ENCODE results near the gene RTKN. TPM values are rescaled to one million over a fixed set of nuclear protein-coding genes. Genes with fewer than 3 reads are reported as not detected.
"Not testable (repeated sequence)": the region's sequence is repeated elsewhere in the genome, so short reads cannot be mapped to it uniquely, and the experiment has no call there.

Gene RTKN
- total RNA-seq, 3 donors from 2014 or later: 9.3 to 49.9 (median 36.7) TPM

DNA sequence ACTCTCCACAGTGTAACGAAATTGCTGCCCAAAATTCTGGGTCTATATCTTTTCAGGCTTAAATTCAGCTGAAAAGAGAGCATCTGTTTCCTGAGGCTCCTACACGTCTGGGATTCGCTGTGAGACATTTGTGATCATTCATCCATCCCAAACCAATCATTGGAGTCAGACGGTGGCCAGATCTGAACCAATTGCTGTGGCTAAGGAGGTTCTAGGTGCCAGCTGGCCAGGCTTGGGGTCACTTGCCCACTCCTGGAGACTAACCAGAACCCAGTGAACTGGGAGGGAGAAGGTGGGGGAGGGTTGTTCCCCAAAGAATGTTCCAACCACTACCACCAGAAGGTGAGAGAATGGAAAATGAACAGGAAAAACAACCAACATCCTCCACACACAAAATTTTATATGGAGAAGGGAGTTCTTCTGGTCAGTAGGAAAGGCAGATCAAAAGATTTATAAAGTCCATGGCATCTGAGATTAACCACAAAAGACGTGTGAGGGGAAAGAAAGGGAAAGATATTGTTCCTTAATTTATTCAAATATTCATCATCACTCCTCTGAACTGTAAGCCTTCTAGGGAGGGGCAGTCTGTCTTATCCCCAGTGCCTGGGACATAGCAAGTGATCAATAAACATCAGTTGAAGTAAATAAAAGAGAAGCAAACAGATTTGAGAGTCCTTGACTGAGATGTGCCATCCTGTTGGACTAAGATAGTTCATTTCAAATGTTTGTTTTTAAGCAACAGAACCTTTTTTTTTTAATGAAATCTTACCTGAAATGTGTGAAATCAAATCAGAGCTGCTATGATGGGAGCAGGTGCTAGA, 3.0 kb upstream of the RTKN start:
- Histone ChIP-seq H3K27ac (peak overlapping the region in 1 of 2 donors; percentile 14), H3K9me3 (no peaks in the 10 kb centered on the region), H3K27me3 (no peaks in the 10 kb centered on the region), H3K4me3 (no peak overlapping the region), H3K36me3 (no peaks in the 10 kb centered on the region), H3K4me1 (no peaks in the 10 kb centered on the region)
- TF ChIP-seq POLR2A (IDR thresholded peaks at IDR 0.05): no peak
- TF ChIP-seq POLR2AphosphoS5 (IDR thresholded peaks at IDR 0.05): no peak
- TF ChIP-seq CTCF (IDR thresholded peaks at IDR 0.05): no peak
- no peak for DNase-seq (ENCODE audit: low spot score in 2 of 2)
- intact Hi-C loops (cut with DNase I; ENCODE audit: low total_unique reads): no loop called here

DNA sequence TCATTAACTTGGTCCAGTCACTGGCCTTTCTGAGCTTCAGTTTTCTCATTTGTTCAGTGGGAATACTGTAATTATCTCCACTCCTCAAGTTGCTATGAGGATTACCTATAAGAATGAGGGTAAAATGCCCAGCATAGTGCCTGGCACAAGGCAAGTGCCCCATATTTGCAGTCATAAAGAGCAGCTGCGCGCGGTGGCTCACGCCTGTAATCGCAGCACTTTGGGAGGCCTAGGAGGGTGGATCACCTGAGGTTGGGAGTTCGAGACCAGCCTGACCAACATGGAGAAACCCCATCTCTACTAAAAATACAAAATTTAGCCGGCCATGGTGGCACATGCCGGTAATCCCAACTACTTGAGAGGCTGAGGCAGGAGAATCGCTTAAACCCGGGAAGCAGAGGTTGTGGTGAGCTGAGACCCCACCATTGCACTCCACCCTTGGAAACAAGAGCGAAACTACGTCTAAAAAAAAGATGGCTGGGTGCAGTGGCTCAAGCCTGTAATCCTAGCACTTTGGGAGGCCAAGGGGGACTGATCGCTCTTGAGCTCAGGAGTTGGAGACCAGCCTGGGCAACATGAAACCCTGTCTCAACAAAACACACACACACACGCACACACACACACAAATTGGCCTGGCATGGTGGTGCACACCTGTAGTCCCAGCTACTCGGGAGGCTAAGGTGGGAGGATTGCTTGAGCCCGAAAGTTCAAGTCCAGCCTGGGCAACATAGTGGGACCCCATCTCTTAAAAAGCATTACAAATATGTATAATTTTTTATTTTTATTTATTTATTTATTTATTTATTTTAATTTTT, 953 bp upstream of the RTKN start:
- Histone ChIP-seq H3K4me1 (peaks cover 5 to 15% of the 10 kb centered on the region in 2 donors), H3K4me3 (peak overlapping the region; percentile 47 to 84 (median 60)), H3K27ac (peak overlapping the region; percentile 93 to 97)
- H3K27me3 ChIP-seq; intact Hi-C loops (cut with DNase I; ENCODE audit: low total_unique reads); H3K36me3 ChIP-seq; H3K9me3 ChIP-seq; DNase-seq (ENCODE audit: low spot score in 2 of 2): not testable (repeated sequence)

DNA sequence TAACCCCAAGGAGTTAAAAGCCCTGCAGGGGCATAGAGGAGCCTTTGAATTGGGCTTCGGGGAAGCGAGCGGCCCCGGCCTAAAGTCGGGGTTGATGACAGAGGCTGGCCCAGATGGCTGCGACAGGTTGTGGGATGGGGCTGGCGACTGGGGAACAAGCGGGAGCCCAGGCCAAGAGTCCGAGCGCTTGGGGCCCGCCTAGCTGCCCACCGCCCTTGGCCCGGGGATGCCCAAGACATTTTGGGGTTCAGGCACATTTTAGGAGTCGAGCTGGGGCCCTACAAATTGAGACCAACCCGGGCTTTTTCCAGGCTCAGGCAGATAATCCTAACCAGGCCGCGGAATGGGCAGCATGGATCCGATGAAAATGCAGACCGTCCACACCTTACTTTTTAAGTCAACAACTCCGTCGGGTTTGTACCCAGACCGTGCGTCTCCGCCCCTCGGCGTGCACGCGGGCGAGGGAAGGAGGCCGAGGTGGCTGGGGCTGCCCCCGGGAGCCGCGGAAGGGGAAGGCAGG, 507 bp downstream of the RTKN start:
- no peaks in the 10 kb centered on the region for H3K36me3 ChIP-seq
- H3K9me3 ChIP-seq: no peaks in the 10 kb centered on the region
- no peaks in the 10 kb centered on the region for H3K27me3 ChIP-seq
- H3K27ac ChIP-seq: peak overlapping the region; percentile 93 to 97
- TF ChIP-seq POLR2A (IDR thresholded peaks at IDR 0.05): no peak
- intact Hi-C loops (cut with DNase I; ENCODE audit: low total_unique reads): no loop called here
- peaks cover 5 to 15% of the 10 kb centered on the region in 2 donors for H3K4me1 ChIP-seq
- peak overlapping the region; percentile 47 to 84 (median 60) for H3K4me3 ChIP-seq
- DNase-seq (ENCODE audit: low spot score in 2 of 2): peak in 1 of 2 donors; percentile 42

DNA sequence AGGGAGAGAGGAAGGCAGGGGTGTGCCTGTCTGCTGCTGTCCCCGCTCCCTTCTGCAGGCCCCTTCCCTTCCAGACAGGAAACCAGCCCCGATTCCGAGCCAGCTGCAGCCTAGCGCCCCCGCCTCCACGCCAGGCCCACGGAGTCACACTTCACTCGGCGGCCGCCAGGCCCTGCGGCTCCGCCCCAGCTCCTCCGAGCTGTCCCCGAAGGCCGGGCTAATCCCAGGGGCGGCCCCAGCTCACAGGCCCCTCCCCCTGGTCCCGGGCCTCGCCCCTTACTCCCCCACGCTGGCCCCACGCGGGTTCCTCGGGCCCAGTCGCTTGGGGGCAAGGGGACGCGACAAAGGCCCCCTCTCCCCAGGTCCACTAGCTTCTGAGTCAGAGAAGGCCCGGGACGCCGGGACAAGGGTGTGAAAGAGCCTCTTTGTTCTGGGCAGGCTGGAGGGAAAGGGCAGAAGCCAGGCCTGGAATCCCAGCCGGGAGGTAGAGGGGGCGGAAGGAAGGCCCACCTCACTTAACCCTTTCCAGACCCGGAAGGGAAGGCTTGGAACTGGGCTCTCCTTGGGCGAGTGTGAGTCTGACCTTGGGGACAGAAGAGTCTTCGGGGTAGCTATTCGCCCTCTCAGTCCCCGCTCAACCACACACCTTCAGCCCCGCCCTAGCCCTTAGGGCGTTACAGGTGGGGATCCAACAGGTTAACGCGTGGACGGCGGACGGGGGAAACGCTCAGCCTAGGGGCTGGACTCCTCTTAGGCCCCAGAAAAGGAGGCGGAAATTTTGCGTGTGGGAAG, 1.2 kb downstream of the RTKN start:
- H3K9me3 ChIP-seq: no peaks in the 10 kb centered on the region
- intact Hi-C loops (cut with DNase I; ENCODE audit: low total_unique reads): no loop called here
- no peaks in the 10 kb centered on the region for H3K36me3 ChIP-seq
- H3K4me1 ChIP-seq: peaks cover 5 to 15% of the 10 kb centered on the region in 2 donors
- DNase-seq (ENCODE audit: low spot score in 2 of 2): peak; percentile 73 to 78
- no peak for TF ChIP-seq POLR2A (IDR thresholded peaks at IDR 0.05)
- peak; percentile 46 to 69 (median 50) for TF ChIP-seq POLR2AphosphoS5 (IDR thresholded peaks at IDR 0.05)
- TF ChIP-seq CTCF (IDR thresholded peaks at IDR 0.05): peak; percentile 23 to 41 (median 36)
- peak overlapping the region; percentile 93 to 97 for H3K27ac ChIP-seq
- H3K27me3 ChIP-seq: no peaks in the 10 kb centered on the region
- peak overlapping the region; percentile 47 to 84 (median 60) for H3K4me3 ChIP-seq

GRCh38 chr2:74439803-74440377, 1.8 kb downstream of the RTKN start:
- H3K4me3 ChIP-seq: peak overlapping the region; percentile 47 to 84 (median 60)
- no peaks in the 10 kb centered on the region for H3K27me3 ChIP-seq
- peaks cover 5 to 15% of the 10 kb centered on the region in 2 donors for H3K4me1 ChIP-seq
- peak overlapping the region; percentile 93 to 97 for H3K27ac ChIP-seq
- TF ChIP-seq POLR2A (IDR thresholded peaks at IDR 0.05) (no peak), CTCF (IDR thresholded peaks at IDR 0.05) (no peak), POLR2AphosphoS5 (IDR thresholded peaks at IDR 0.05) (no peak)
- H3K9me3 ChIP-seq: no peaks in the 10 kb centered on the region
- H3K36me3 ChIP-seq: no peaks in the 10 kb centered on the region
- peak in 1 of 2 donors; percentile 62 for DNase-seq (ENCODE audit: low spot score in 2 of 2)
- intact Hi-C loops (cut with DNase I; ENCODE audit: low total_unique reads): no loop called here
